ENCODE data around the gene GNG10. TPM values are rescaled to one million over a fixed set of nuclear protein-coding genes. Genes with fewer than 3 reads are reported as not detected.

GNG10 gene
- total RNA-seq, 1 experiment from 2014 or later: 27.7 TPM

- no peak overlapping the region for H3K4me3 ChIP-seq (ENCODE audit: insufficient read depth, low read depth, low read length)
- H3K27me3 ChIP-seq (ENCODE audit: control insufficient read depth, insufficient read depth, low read length): no peaks in the 10 kb centered on the region
- DNase-seq: no peak
- no peaks in the 10 kb centered on the region; the same call in 1 of the 2 replicates for H3K36me3 ChIP-seq (replicated peaks; ENCODE audit: control insufficient read depth, insufficient read depth, low read length)
Observed at GRCh38 chr9:111633389-111633736, 28.0 kb upstream of the GNG10 start.

GRCh38 chr9:111634860-111635259 is 26.5 kb upstream of the GNG10 start:
- no peak for DNase-seq
- H3K4me3 ChIP-seq (ENCODE audit: insufficient read depth, low read depth, low read length): no peak overlapping the region
- no peaks in the 10 kb centered on the region; the same call in 1 of the 2 replicates for H3K36me3 ChIP-seq (replicated peaks; ENCODE audit: control insufficient read depth, insufficient read depth, low read length)
- no peaks in the 10 kb centered on the region for H3K27me3 ChIP-seq (ENCODE audit: control insufficient read depth, insufficient read depth, low read length)

GRCh38 chr9:111637421-111637950 is 23.9 kb upstream of the GNG10 start:
- H3K4me3 ChIP-seq (ENCODE audit: insufficient read depth, low read depth, low read length): no peak overlapping the region
- H3K36me3 ChIP-seq (replicated peaks; ENCODE audit: control insufficient read depth, insufficient read depth, low read length): no peaks in the 10 kb centered on the region; the same call in 1 of the 2 replicates
- DNase-seq: no peak
- H3K27me3 ChIP-seq (ENCODE audit: control insufficient read depth, insufficient read depth, low read length): no peaks in the 10 kb centered on the region

GRCh38 chr9:111644195-111644772 is 17.1 kb upstream of the GNG10 start:
- H3K36me3 ChIP-seq (replicated peaks; ENCODE audit: control insufficient read depth, insufficient read depth, low read length): peaks cover 2% of the 10 kb centered on the region
- H3K27me3 ChIP-seq (ENCODE audit: control insufficient read depth, insufficient read depth, low read length): no peaks in the 10 kb centered on the region
- H3K4me3 ChIP-seq (ENCODE audit: insufficient read depth, low read depth, low read length): no peak overlapping the region
- no peak for DNase-seq

GRCh38 chr9:111645806-111646205 is 15.6 kb upstream of the GNG10 start:
- Histone ChIP-seq H3K36me3 (replicated peaks; ENCODE audit: control insufficient read depth, insufficient read depth, low read length) (peaks cover 2% of the 10 kb centered on the region), H3K27me3 (ENCODE audit: control insufficient read depth, insufficient read depth, low read length) (no peaks in the 10 kb centered on the region), H3K4me3 (ENCODE audit: insufficient read depth, low read depth, low read length) (no peak overlapping the region)
- no peak for DNase-seq

GRCh38 chr9:111646417-111646816 is 15.0 kb upstream of the GNG10 start:
- Histone ChIP-seq H3K36me3 (replicated peaks; ENCODE audit: control insufficient read depth, insufficient read depth, low read length) (peaks cover 2% of the 10 kb centered on the region), H3K27me3 (ENCODE audit: control insufficient read depth, insufficient read depth, low read length) (no peaks in the 10 kb centered on the region), H3K4me3 (ENCODE audit: insufficient read depth, low read depth, low read length) (no peak overlapping the region)
- no peak for DNase-seq

GRCh38 chr9:111648066-111648465 is 13.3 kb upstream of the GNG10 start:
- H3K4me3 ChIP-seq (ENCODE audit: insufficient read depth, low read depth, low read length): no peak overlapping the region
- peaks cover 2% of the 10 kb centered on the region for H3K36me3 ChIP-seq (replicated peaks; ENCODE audit: control insufficient read depth, insufficient read depth, low read length)
- DNase-seq: no peak
- no peaks in the 10 kb centered on the region for H3K27me3 ChIP-seq (ENCODE audit: control insufficient read depth, insufficient read depth, low read length)

GRCh38 chr9:111649016-111649415 is 12.4 kb upstream of the GNG10 start:
- no peak overlapping the region for H3K4me3 ChIP-seq (ENCODE audit: insufficient read depth, low read depth, low read length)
- DNase-seq: no peak
- peaks cover 2% of the 10 kb centered on the region for H3K36me3 ChIP-seq (replicated peaks; ENCODE audit: control insufficient read depth, insufficient read depth, low read length)
- H3K27me3 ChIP-seq (ENCODE audit: control insufficient read depth, insufficient read depth, low read length): no peaks in the 10 kb centered on the region

DNA sequence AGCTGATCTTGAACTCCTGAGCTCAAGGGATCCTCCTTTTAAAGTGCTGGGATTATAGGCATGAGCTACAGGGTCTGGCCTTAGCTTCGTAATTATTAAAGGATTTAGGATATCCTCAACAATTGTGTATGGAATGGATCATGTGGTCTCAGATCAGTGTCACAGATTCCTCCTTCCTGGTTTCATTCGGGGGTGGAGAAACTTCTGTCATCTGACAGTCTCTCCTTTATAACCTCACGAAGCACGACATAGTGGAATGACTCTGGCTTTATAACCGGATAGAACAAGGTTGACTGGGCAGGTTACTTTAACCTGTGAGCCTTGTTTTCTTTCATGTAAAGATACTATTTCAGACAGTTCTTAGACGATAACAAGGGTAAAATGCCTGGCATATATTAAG is 4.4 kb upstream of the GNG10 start:
- Histone ChIP-seq H3K36me3 (replicated peaks; ENCODE audit: control insufficient read depth, insufficient read depth, low read length) (no peaks in the 10 kb centered on the region; the same call in 1 of the 2 replicates), H3K4me3 (ENCODE audit: insufficient read depth, low read depth, low read length) (no peak overlapping the region), H3K27me3 (ENCODE audit: control insufficient read depth, insufficient read depth, low read length) (peaks cover 4% of the 10 kb centered on the region)
- DNase-seq: no peak

DNA sequence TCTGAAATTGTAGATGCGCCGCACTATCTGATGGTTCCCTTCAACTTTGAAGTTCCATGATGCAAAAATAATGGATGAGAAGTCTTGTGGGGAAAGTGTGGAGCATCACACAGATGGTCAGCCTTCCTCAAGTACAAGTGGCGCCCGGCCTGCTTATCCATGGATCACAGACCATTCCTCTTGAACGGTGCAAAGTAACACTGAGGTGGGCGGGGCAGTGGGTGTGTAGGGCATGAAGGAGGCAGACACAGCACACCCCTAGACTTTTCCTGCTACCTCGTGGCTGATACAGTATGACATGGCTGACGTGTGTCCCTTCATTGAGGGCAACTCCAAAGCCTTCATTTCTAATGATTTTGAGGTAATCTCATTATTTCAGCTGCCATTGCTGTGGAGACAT is 2.5 kb upstream of the GNG10 start:
- Histone ChIP-seq H3K36me3 (replicated peaks; ENCODE audit: control insufficient read depth, insufficient read depth, low read length) (no peaks in the 10 kb centered on the region), H3K27me3 (ENCODE audit: control insufficient read depth, insufficient read depth, low read length) (peaks cover 4% of the 10 kb centered on the region), H3K4me3 (ENCODE audit: insufficient read depth, low read depth, low read length) (no peak overlapping the region)
- no peak for DNase-seq

GRCh38 chr9:111659691-111660090 is 1.7 kb upstream of the GNG10 start:
- Histone ChIP-seq H3K4me3 (ENCODE audit: insufficient read depth, low read depth, low read length) (no peak overlapping the region), H3K27me3 (ENCODE audit: control insufficient read depth, insufficient read depth, low read length) (peaks cover 4% of the 10 kb centered on the region), H3K36me3 (replicated peaks; ENCODE audit: control insufficient read depth, insufficient read depth, low read length) (no peaks in the 10 kb centered on the region)
- DNase-seq: no peak

DNA sequence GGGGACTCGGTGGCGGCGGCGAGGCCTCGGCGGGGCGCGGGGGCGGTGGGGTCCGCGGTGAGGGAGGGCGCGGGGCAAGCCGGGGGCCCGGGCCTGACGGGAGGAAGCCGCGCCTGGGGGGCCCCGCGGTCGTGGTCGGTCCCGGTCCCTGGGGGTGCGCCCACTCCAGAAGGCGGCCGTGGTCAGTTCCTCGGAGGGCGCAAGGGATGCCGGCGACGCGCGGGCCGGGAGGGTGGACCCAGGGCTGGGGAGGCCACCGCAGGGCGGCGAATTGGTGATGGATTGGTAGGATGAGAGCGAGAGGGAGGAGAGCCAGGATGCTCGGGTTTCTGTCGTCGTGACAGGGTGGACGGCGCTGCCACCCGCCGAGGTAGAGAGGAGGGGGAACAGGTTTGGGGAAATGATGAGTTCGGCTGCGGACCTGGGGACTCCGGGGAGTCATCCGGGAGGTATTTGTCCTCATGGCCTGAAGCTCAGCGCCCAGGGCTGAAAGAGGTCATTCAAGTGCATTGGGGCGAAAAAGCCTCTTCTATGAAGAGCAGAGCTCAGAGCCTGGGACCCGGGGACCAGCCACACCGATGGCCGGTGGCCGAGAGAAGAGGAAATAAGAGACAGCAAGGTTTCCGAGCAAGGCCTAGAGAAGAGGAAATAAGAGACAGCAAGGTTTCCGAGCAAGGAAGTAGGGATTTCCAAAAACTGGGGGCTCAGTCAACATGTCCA is 557 bp downstream of the GNG10 start:
- H3K36me3 ChIP-seq (replicated peaks; ENCODE audit: control insufficient read depth, insufficient read depth, low read length): peaks cover 2% of the 10 kb centered on the region
- H3K27me3 ChIP-seq (ENCODE audit: control insufficient read depth, insufficient read depth, low read length): peaks cover 4% of the 10 kb centered on the region
- DNase-seq: peak; percentile 82
- peak overlapping the region; percentile 68 for H3K4me3 ChIP-seq (ENCODE audit: insufficient read depth, low read depth, low read length)

- peaks cover 4% of the 10 kb centered on the region for H3K27me3 ChIP-seq (ENCODE audit: control insufficient read depth, insufficient read depth, low read length)
- peak overlapping the region; percentile 68 for H3K4me3 ChIP-seq (ENCODE audit: insufficient read depth, low read depth, low read length)
- peaks cover 2% of the 10 kb centered on the region for H3K36me3 ChIP-seq (replicated peaks; ENCODE audit: control insufficient read depth, insufficient read depth, low read length)
- no peak for DNase-seq
Observed at GRCh38 chr9:111662576-111663300, 1.3 kb downstream of the GNG10 start.

GRCh38 chr9:111663301-111663823 is 2.0 kb downstream of the GNG10 start:
- no peak overlapping the region for H3K4me3 ChIP-seq (ENCODE audit: insufficient read depth, low read depth, low read length)
- H3K36me3 ChIP-seq (replicated peaks; ENCODE audit: control insufficient read depth, insufficient read depth, low read length): peaks cover 2% of the 10 kb centered on the region
- DNase-seq: peak; percentile 68
- H3K27me3 ChIP-seq (ENCODE audit: control insufficient read depth, insufficient read depth, low read length): peaks cover 4% of the 10 kb centered on the region

Measured in H7 (cell line).